B cell (primary cell): ENCODE results near the gene NAGLU.
"Not testable (repeated sequence)": the region's sequence is repeated elsewhere in the genome, so short reads cannot be mapped to it uniquely, and the experiment has no call there.

ENCODE experiments used
- EZH2 ChIP-seq: IDR thresholded peaks from 2 replicates; pipeline ENCODE4 v1.6.1; 2012; ENCODE audit warnings: borderline replicate concordance, low read depth, mild to moderate bottlenecking, moderate library complexity, low read length; ENCODE audit not compliant: insufficient read depth, poor library complexity, severe bottlenecking
- TF ChIP-seq, protein P1 (sequence below): fragments of 200-600 bp; IDR thresholded peaks from one replicate; pipeline ENCODE4 v1.8.0; 2022; ENCODE audit warnings: antibody characterized with exemption, mild to moderate bottlenecking

DNA sequence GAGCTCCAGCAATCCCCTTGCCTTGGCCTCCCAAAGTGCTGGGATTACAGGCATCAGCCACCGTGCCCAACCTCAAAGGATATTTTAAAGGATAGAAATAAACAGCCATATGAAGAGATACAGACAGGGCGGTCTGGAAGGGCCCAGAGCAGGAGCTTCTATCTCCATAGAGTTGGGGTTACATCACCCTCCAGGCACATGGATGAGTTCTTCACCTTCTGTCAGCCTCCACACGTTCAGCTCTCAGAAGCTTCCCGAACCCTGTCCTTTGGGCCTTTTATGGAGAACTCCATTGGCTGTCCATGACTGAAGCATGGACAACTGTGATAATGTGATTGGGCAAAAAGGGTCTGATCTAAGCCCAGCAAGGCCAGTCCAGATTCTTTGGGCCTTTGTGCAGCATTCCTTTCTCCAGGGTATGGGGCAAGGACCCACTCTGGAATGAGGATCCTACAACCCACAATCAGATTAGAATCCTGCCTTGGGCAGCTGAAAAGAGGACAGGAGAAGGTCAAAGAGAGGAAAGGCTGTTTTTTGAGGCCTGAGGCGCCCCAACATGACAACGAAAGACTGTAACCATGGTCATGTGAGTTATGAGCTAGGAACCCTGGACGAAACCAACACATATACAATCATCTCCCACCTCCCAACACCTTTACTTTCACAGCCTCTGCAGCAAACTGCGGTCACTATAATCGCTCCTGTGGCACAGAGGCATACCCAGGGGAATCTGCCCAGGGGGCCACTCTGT is 9.9 kb downstream of the NAGLU start:
- TF ChIP-seq, protein P1, sequence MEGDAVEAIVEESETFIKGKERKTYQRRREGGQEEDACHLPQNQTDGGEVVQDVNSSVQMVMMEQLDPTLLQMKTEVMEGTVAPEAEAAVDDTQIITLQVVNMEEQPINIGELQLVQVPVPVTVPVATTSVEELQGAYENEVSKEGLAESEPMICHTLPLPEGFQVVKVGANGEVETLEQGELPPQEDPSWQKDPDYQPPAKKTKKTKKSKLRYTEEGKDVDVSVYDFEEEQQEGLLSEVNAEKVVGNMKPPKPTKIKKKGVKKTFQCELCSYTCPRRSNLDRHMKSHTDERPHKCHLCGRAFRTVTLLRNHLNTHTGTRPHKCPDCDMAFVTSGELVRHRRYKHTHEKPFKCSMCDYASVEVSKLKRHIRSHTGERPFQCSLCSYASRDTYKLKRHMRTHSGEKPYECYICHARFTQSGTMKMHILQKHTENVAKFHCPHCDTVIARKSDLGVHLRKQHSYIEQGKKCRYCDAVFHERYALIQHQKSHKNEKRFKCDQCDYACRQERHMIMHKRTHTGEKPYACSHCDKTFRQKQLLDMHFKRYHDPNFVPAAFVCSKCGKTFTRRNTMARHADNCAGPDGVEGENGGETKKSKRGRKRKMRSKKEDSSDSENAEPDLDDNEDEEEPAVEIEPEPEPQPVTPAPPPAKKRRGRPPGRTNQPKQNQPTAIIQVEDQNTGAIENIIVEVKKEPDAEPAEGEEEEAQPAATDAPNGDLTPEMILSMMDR: not testable (repeated sequence)
- not testable (repeated sequence) for TF ChIP-seq EZH2
